Fibroblast of the aortic adventitia (primary cell): ENCODE measurements around the gene CCL28. TPM values are rescaled to one million over a fixed set of nuclear protein-coding genes. Genes with fewer than 3 reads are reported as not detected.
A peak's percentile ranks its signal among the peaks of the same experiment; 100 is the strongest.

ENCODE experiments used
- DNase-seq: peaks from one replicate; pipeline ENCODE4 v3.0.0-alpha.2; 2010; ENCODE audit warnings: low read depth
- H3K4me3 ChIP-seq: 2 replicates; pipeline ENCODE4 v1.5.1; 2011; ENCODE audit warnings: low read depth, mild to moderate bottlenecking, control low read depth, low read length, moderate library complexity
- CTCF ChIP-seq: IDR thresholded peaks from 2 replicates; pipeline ENCODE4 v1.5.1; 2011; ENCODE audit warnings: mild to moderate bottlenecking, low read length, control low read depth, inconsistent platforms; ENCODE audit not compliant: insufficient read depth
- total RNA-seq: library from RNA; depleted of rRNA; stranded (reverse); fragments of >200 nt; gene quantifications from 2 replicates; pipeline ENCODE4 v1.2.3, GENCODE V29; 2012; ENCODE audit warnings: low replicate concordance

The CCL28 gene
- total RNA-seq, 1 donor = 5.1 TPM

- DNase-seq = peak; percentile 34
- H3K4me3 ChIP-seq = no peak overlapping the region
- TF ChIP-seq CTCF = no peak
Measured at GRCh38 chr5:43421450-43422133, 9.4 kb upstream of the CCL28 start.

GRCh38 chr5:43420241-43420640 lies 8.1 kb upstream of the CCL28 start:
- no peak for TF ChIP-seq CTCF
- H3K4me3 ChIP-seq = no peak overlapping the region
- no peak for DNase-seq

GRCh38 chr5:43418561-43418960 lies 6.4 kb upstream of the CCL28 start:
- no peak for TF ChIP-seq CTCF
- no peak overlapping the region for H3K4me3 ChIP-seq
- DNase-seq = no peak

- H3K4me3 ChIP-seq = no peak overlapping the region
- no peak for TF ChIP-seq CTCF
- no peak for DNase-seq
Measured at GRCh38 chr5:43416803-43417394, 4.7 kb upstream of the CCL28 start.

- no peak for TF ChIP-seq CTCF
- DNase-seq = peak; percentile 16
- H3K4me3 ChIP-seq = no peak overlapping the region
Measured at GRCh38 chr5:43415935-43416802, 4.0 kb upstream of the CCL28 start.

- TF ChIP-seq CTCF = no peak
- H3K4me3 ChIP-seq = no peak overlapping the region
- DNase-seq = no peak
Measured at GRCh38 chr5:43413966-43414365, 1.8 kb upstream of the CCL28 start.
